ENCODE data around the gene ORM2. TPM values are rescaled to one million over a fixed set of nuclear protein-coding genes. Genes with fewer than 3 reads are reported as not detected.
"Not testable (repeated sequence)": the region's sequence is repeated elsewhere in the genome, so short reads cannot be mapped to it uniquely, and the experiment has no call there.

Gene ORM2
- total and polyA plus RNA-seq, 4 donors, result 0.28 to 0.29 TPM; not detected in 2

GRCh38 chr9:114313186-114313585, 16.5 kb upstream of the ORM2 start:
- DNase-seq (ENCODE audit: low read depth in 4 of 6, low spot score in 6 of 6), result no peak
- no peak overlapping the region for H3K27ac ChIP-seq (ENCODE audit: low read depth, low read length)
- peaks cover 3% of the 10 kb centered on the region for H3K4me1 ChIP-seq (ENCODE audit: control insufficient read depth, insufficient read depth, low read length)
- H3K36me3 ChIP-seq (ENCODE audit: control insufficient read depth, insufficient read depth, low read length), result peaks cover 11% of the 10 kb centered on the region
- no CpG with 5 or more reads among the region's 8 CpGs for WGBS (ENCODE audit: insufficient coverage)
- no peaks in the 10 kb centered on the region for H3K27me3 ChIP-seq (ENCODE audit: control insufficient read depth, insufficient read depth, low read length)
- no peak overlapping the region for H3K4me3 ChIP-seq (ENCODE audit: low read depth, low read length)
- H3K9me3 ChIP-seq (ENCODE audit: control insufficient read depth, insufficient read depth, low read length), result no peaks in the 10 kb centered on the region

GRCh38 chr9:114314256-114314867, 15.3 kb upstream of the ORM2 start:
- H3K27me3 ChIP-seq (ENCODE audit: control insufficient read depth, insufficient read depth, low read length), result no peaks in the 10 kb centered on the region
- H3K27ac ChIP-seq (ENCODE audit: low read depth, low read length), result no peak overlapping the region
- WGBS (ENCODE audit: insufficient coverage), result 81% methylated on average over 7 of the region's 7 CpGs
- peaks cover 6% of the 10 kb centered on the region for H3K36me3 ChIP-seq (ENCODE audit: control insufficient read depth, insufficient read depth, low read length)
- H3K4me3 ChIP-seq (ENCODE audit: low read depth, low read length), result no peak overlapping the region
- peaks cover 3% of the 10 kb centered on the region for H3K4me1 ChIP-seq (ENCODE audit: control insufficient read depth, insufficient read depth, low read length)
- DNase-seq (ENCODE audit: low read depth in 4 of 6, low spot score in 6 of 6), result no peak
- no peaks in the 10 kb centered on the region for H3K9me3 ChIP-seq (ENCODE audit: control insufficient read depth, insufficient read depth, low read length)

- WGBS (ENCODE audit: insufficient coverage), result 77% methylated on average over 4 of the region's 8 CpGs
- Histone ChIP-seq H3K36me3 (ENCODE audit: control insufficient read depth, insufficient read depth, low read length) (peaks cover 6% of the 10 kb centered on the region), H3K9me3 (ENCODE audit: control insufficient read depth, insufficient read depth, low read length) (no peaks in the 10 kb centered on the region), H3K27me3 (ENCODE audit: control insufficient read depth, insufficient read depth, low read length) (no peaks in the 10 kb centered on the region), H3K4me3 (ENCODE audit: low read depth, low read length) (no peak overlapping the region), H3K4me1 (ENCODE audit: control insufficient read depth, insufficient read depth, low read length) (peaks cover 3% of the 10 kb centered on the region), H3K27ac (ENCODE audit: low read depth, low read length) (no peak overlapping the region)
- DNase-seq (ENCODE audit: low read depth in 4 of 6, low spot score in 6 of 6), result no peak
These were observed 14.6 kb upstream of the ORM2 start for GRCh38 chr9:114314881-114315722.

GRCh38 chr9:114315723-114316363, 13.8 kb upstream of the ORM2 start:
- Histone ChIP-seq H3K27ac (ENCODE audit: low read depth, low read length) (no peak overlapping the region), H3K4me3 (ENCODE audit: low read depth, low read length) (no peak overlapping the region), H3K4me1 (ENCODE audit: control insufficient read depth, insufficient read depth, low read length) (peaks cover 3% of the 10 kb centered on the region), H3K27me3 (ENCODE audit: control insufficient read depth, insufficient read depth, low read length) (no peaks in the 10 kb centered on the region), H3K9me3 (ENCODE audit: control insufficient read depth, insufficient read depth, low read length) (no peaks in the 10 kb centered on the region), H3K36me3 (ENCODE audit: control insufficient read depth, insufficient read depth, low read length) (peaks cover under 1% of the 10 kb centered on the region)
- 83% methylated on average over 1 of the region's 8 CpGs for WGBS (ENCODE audit: insufficient coverage)
- no peak for DNase-seq (ENCODE audit: low read depth in 4 of 6, low spot score in 6 of 6)

- Histone ChIP-seq H3K27ac (ENCODE audit: low read depth, low read length) (no peak overlapping the region), H3K4me1 (ENCODE audit: control insufficient read depth, insufficient read depth, low read length) (peaks cover 3% of the 10 kb centered on the region), H3K36me3 (ENCODE audit: control insufficient read depth, insufficient read depth, low read length) (no peaks in the 10 kb centered on the region), H3K27me3 (ENCODE audit: control insufficient read depth, insufficient read depth, low read length) (no peaks in the 10 kb centered on the region), H3K9me3 (ENCODE audit: control insufficient read depth, insufficient read depth, low read length) (no peaks in the 10 kb centered on the region), H3K4me3 (ENCODE audit: low read depth, low read length) (no peak overlapping the region)
- peak in 4 of 6 donors; percentile 24 to 73 (median 50) for DNase-seq (ENCODE audit: low read depth in 4 of 6, low spot score in 6 of 6)
- WGBS (ENCODE audit: insufficient coverage), result 43% methylated on average over 5 of the region's 10 CpGs
These were observed 13.0 kb upstream of the ORM2 start for GRCh38 chr9:114316605-114317230.

GRCh38 chr9:114317665-114318357, 11.9 kb upstream of the ORM2 start:
- H3K4me1 ChIP-seq (ENCODE audit: control insufficient read depth, insufficient read depth, low read length), result peaks cover 3% of the 10 kb centered on the region
- H3K9me3 ChIP-seq (ENCODE audit: control insufficient read depth, insufficient read depth, low read length), result no peaks in the 10 kb centered on the region
- H3K4me3 ChIP-seq (ENCODE audit: low read depth, low read length), result no peak overlapping the region
- H3K27me3 ChIP-seq (ENCODE audit: control insufficient read depth, insufficient read depth, low read length), result no peaks in the 10 kb centered on the region
- DNase-seq (ENCODE audit: low read depth in 4 of 6, low spot score in 6 of 6), result no peak
- no peaks in the 10 kb centered on the region for H3K36me3 ChIP-seq (ENCODE audit: control insufficient read depth, insufficient read depth, low read length)
- 84% methylated on average over 8 of the region's 8 CpGs for WGBS (ENCODE audit: insufficient coverage)
- H3K27ac ChIP-seq (ENCODE audit: low read depth, low read length), result no peak overlapping the region

GRCh38 chr9:114318416-114318815, 11.3 kb upstream of the ORM2 start:
- WGBS (ENCODE audit: insufficient coverage), result 89% methylated on average over 3 of the region's 8 CpGs
- Histone ChIP-seq H3K27me3 (ENCODE audit: control insufficient read depth, insufficient read depth, low read length) (no peaks in the 10 kb centered on the region), H3K9me3 (ENCODE audit: control insufficient read depth, insufficient read depth, low read length) (no peaks in the 10 kb centered on the region), H3K4me3 (ENCODE audit: low read depth, low read length) (no peak overlapping the region), H3K4me1 (ENCODE audit: control insufficient read depth, insufficient read depth, low read length) (peaks cover 3% of the 10 kb centered on the region), H3K27ac (ENCODE audit: low read depth, low read length) (no peak overlapping the region), H3K36me3 (ENCODE audit: control insufficient read depth, insufficient read depth, low read length) (no peaks in the 10 kb centered on the region)
- no peak for DNase-seq (ENCODE audit: low read depth in 4 of 6, low spot score in 6 of 6)

- H3K4me3 ChIP-seq (ENCODE audit: low read depth, low read length), result no peak overlapping the region
- WGBS (ENCODE audit: insufficient coverage), result 76% methylated on average over 2 of the region's 3 CpGs
- peak in 1 of 6 donors; percentile 22 for DNase-seq (ENCODE audit: low read depth in 4 of 6, low spot score in 6 of 6)
- peaks cover 3% of the 10 kb centered on the region for H3K4me1 ChIP-seq (ENCODE audit: control insufficient read depth, insufficient read depth, low read length)
- no peaks in the 10 kb centered on the region for H3K9me3 ChIP-seq (ENCODE audit: control insufficient read depth, insufficient read depth, low read length)
- H3K27ac ChIP-seq (ENCODE audit: low read depth, low read length), result no peak overlapping the region
- no peaks in the 10 kb centered on the region for H3K27me3 ChIP-seq (ENCODE audit: control insufficient read depth, insufficient read depth, low read length)
- no peaks in the 10 kb centered on the region for H3K36me3 ChIP-seq (ENCODE audit: control insufficient read depth, insufficient read depth, low read length)
These were observed 10.5 kb upstream of the ORM2 start for GRCh38 chr9:114319147-114319546.

- H3K9me3 ChIP-seq (ENCODE audit: control insufficient read depth, insufficient read depth, low read length); H3K4me3 ChIP-seq (ENCODE audit: low read depth, low read length); DNase-seq (ENCODE audit: low read depth in 4 of 6, low spot score in 6 of 6); H3K27me3 ChIP-seq (ENCODE audit: control insufficient read depth, insufficient read depth, low read length); H3K27ac ChIP-seq (ENCODE audit: low read depth, low read length); H3K36me3 ChIP-seq (ENCODE audit: control insufficient read depth, insufficient read depth, low read length); H3K4me1 ChIP-seq (ENCODE audit: control insufficient read depth, insufficient read depth, low read length): not testable (repeated sequence)
- 94% methylated on average over 3 of the region's 7 CpGs for WGBS (ENCODE audit: insufficient coverage)
These were observed 9.0 kb upstream of the ORM2 start for GRCh38 chr9:114320710-114321109.

Measured in spinal cord (tissue), 10 donors.